ENCODE data around the gene ASTN2.

The ASTN2 gene

GRCh38 chr9:116998305-116998704, 416.6 kb downstream of the ASTN2 start:
- Histone ChIP-seq H3K4me1 (ENCODE audit: control insufficient read depth in 1 of 2, insufficient read depth in 2 of 2, low read length in 2 of 2) (no peaks in the 10 kb centered on the region), H3K4me3 (ENCODE audit: low read depth in 1 of 2, low read length in 2 of 2) (no peak overlapping the region), H3K36me3 (ENCODE audit: control insufficient read depth in 1 of 2, insufficient read depth in 2 of 2, low read length in 2 of 2) (no peaks in the 10 kb centered on the region), H3K27ac (ENCODE audit: low read length) (no peak overlapping the region), H3K9me3 (ENCODE audit: control insufficient read depth in 1 of 2, low read length in 2 of 2) (no peaks in the 10 kb centered on the region), H3K27me3 (ENCODE audit: low read depth, low read length) (no peaks in the 10 kb centered on the region)

GRCh38 chr9:116992865-116993264, 422.0 kb downstream of the ASTN2 start:
- H3K27ac ChIP-seq (ENCODE audit: low read length): no peak overlapping the region
- H3K4me1 ChIP-seq (ENCODE audit: control insufficient read depth in 1 of 2, insufficient read depth in 2 of 2, low read length in 2 of 2): no peaks in the 10 kb centered on the region
- no peaks in the 10 kb centered on the region for H3K9me3 ChIP-seq (ENCODE audit: control insufficient read depth in 1 of 2, low read length in 2 of 2)

GRCh38 chr9:116991051-116991450, 423.8 kb downstream of the ASTN2 start:
- H3K4me3 ChIP-seq (ENCODE audit: low read depth in 1 of 2, low read length in 2 of 2): no peak overlapping the region
- H3K27ac ChIP-seq (ENCODE audit: low read length): no peak overlapping the region
- no peaks in the 10 kb centered on the region for H3K27me3 ChIP-seq (ENCODE audit: low read depth, low read length)
- no peaks in the 10 kb centered on the region for H3K4me1 ChIP-seq (ENCODE audit: control insufficient read depth in 1 of 2, insufficient read depth in 2 of 2, low read length in 2 of 2)
- H3K36me3 ChIP-seq (ENCODE audit: control insufficient read depth in 1 of 2, insufficient read depth in 2 of 2, low read length in 2 of 2): no peaks in the 10 kb centered on the region
- H3K9me3 ChIP-seq (ENCODE audit: control insufficient read depth in 1 of 2, low read length in 2 of 2): no peaks in the 10 kb centered on the region

More at GRCh38 chr9:116992865-116993264, 422.0 kb downstream of the ASTN2 start:
- Histone ChIP-seq H3K36me3 (ENCODE audit: control insufficient read depth in 1 of 2, insufficient read depth in 2 of 2, low read length in 2 of 2) (no peaks in the 10 kb centered on the region), H3K4me3 (ENCODE audit: low read depth in 1 of 2, low read length in 2 of 2) (no peak overlapping the region), H3K27me3 (ENCODE audit: low read depth, low read length) (no peaks in the 10 kb centered on the region)

- H3K36me3 ChIP-seq (ENCODE audit: control insufficient read depth in 1 of 2, insufficient read depth in 2 of 2, low read length in 2 of 2): no peaks in the 10 kb centered on the region
- H3K9me3 ChIP-seq (ENCODE audit: control insufficient read depth in 1 of 2, low read length in 2 of 2): no peaks in the 10 kb centered on the region
- H3K4me1 ChIP-seq (ENCODE audit: control insufficient read depth in 1 of 2, insufficient read depth in 2 of 2, low read length in 2 of 2): no peaks in the 10 kb centered on the region
- no peak overlapping the region for H3K4me3 ChIP-seq (ENCODE audit: low read depth in 1 of 2, low read length in 2 of 2)
- H3K27ac ChIP-seq (ENCODE audit: low read length): no peak overlapping the region
- H3K27me3 ChIP-seq (ENCODE audit: low read depth, low read length): no peaks in the 10 kb centered on the region
Measured at GRCh38 chr9:116990592-116990991, 424.3 kb downstream of the ASTN2 start.

GRCh38 chr9:116987721-116988485, 427.0 kb downstream of the ASTN2 start:
- H3K36me3 ChIP-seq (ENCODE audit: control insufficient read depth in 1 of 2, insufficient read depth in 2 of 2, low read length in 2 of 2): no peaks in the 10 kb centered on the region
- H3K4me3 ChIP-seq (ENCODE audit: low read depth in 1 of 2, low read length in 2 of 2): no peak overlapping the region
- no peaks in the 10 kb centered on the region for H3K9me3 ChIP-seq (ENCODE audit: control insufficient read depth in 1 of 2, low read length in 2 of 2)
- H3K27ac ChIP-seq (ENCODE audit: low read length): no peak overlapping the region
- H3K27me3 ChIP-seq (ENCODE audit: low read depth, low read length): no peaks in the 10 kb centered on the region
- H3K4me1 ChIP-seq (ENCODE audit: control insufficient read depth in 1 of 2, insufficient read depth in 2 of 2, low read length in 2 of 2): no peaks in the 10 kb centered on the region

GRCh38 chr9:116986015-116986414, 428.8 kb downstream of the ASTN2 start:
- Histone ChIP-seq H3K27me3 (ENCODE audit: low read depth, low read length) (no peaks in the 10 kb centered on the region), H3K9me3 (ENCODE audit: control insufficient read depth in 1 of 2, low read length in 2 of 2) (no peaks in the 10 kb centered on the region), H3K27ac (ENCODE audit: low read length) (no peak overlapping the region), H3K4me1 (ENCODE audit: control insufficient read depth in 1 of 2, insufficient read depth in 2 of 2, low read length in 2 of 2) (no peaks in the 10 kb centered on the region), H3K36me3 (ENCODE audit: control insufficient read depth in 1 of 2, insufficient read depth in 2 of 2, low read length in 2 of 2) (no peaks in the 10 kb centered on the region), H3K4me3 (ENCODE audit: low read depth in 1 of 2, low read length in 2 of 2) (no peak overlapping the region)

- Histone ChIP-seq H3K36me3 (ENCODE audit: control insufficient read depth in 1 of 2, insufficient read depth in 2 of 2, low read length in 2 of 2) (no peaks in the 10 kb centered on the region), H3K27me3 (ENCODE audit: low read depth, low read length) (no peaks in the 10 kb centered on the region), H3K4me1 (ENCODE audit: control insufficient read depth in 1 of 2, insufficient read depth in 2 of 2, low read length in 2 of 2) (no peaks in the 10 kb centered on the region), H3K9me3 (ENCODE audit: control insufficient read depth in 1 of 2, low read length in 2 of 2) (no peaks in the 10 kb centered on the region), H3K27ac (ENCODE audit: low read length) (no peak overlapping the region), H3K4me3 (ENCODE audit: low read depth in 1 of 2, low read length in 2 of 2) (no peak overlapping the region)
Measured at GRCh38 chr9:116985596-116985995, 429.3 kb downstream of the ASTN2 start.

GRCh38 chr9:116984111-116984510, 430.7 kb downstream of the ASTN2 start:
- Histone ChIP-seq H3K4me3 (ENCODE audit: low read depth in 1 of 2, low read length in 2 of 2) (no peak overlapping the region), H3K36me3 (ENCODE audit: control insufficient read depth in 1 of 2, insufficient read depth in 2 of 2, low read length in 2 of 2) (no peaks in the 10 kb centered on the region), H3K4me1 (ENCODE audit: control insufficient read depth in 1 of 2, insufficient read depth in 2 of 2, low read length in 2 of 2) (no peaks in the 10 kb centered on the region), H3K27me3 (ENCODE audit: low read depth, low read length) (no peaks in the 10 kb centered on the region), H3K27ac (ENCODE audit: low read length) (no peak overlapping the region), H3K9me3 (ENCODE audit: control insufficient read depth in 1 of 2, low read length in 2 of 2) (no peaks in the 10 kb centered on the region)

- H3K4me1 ChIP-seq (ENCODE audit: control insufficient read depth in 1 of 2, insufficient read depth in 2 of 2, low read length in 2 of 2): no peaks in the 10 kb centered on the region
- H3K36me3 ChIP-seq (ENCODE audit: control insufficient read depth in 1 of 2, insufficient read depth in 2 of 2, low read length in 2 of 2): no peaks in the 10 kb centered on the region
- H3K27ac ChIP-seq (ENCODE audit: low read length): no peak overlapping the region
- H3K4me3 ChIP-seq (ENCODE audit: low read depth in 1 of 2, low read length in 2 of 2): no peak overlapping the region
- no peaks in the 10 kb centered on the region for H3K27me3 ChIP-seq (ENCODE audit: low read depth, low read length)
- H3K9me3 ChIP-seq (ENCODE audit: control insufficient read depth in 1 of 2, low read length in 2 of 2): no peaks in the 10 kb centered on the region
Measured at GRCh38 chr9:116980582-116981120, 434.2 kb downstream of the ASTN2 start.

- Histone ChIP-seq H3K27me3 (ENCODE audit: low read depth, low read length) (no peaks in the 10 kb centered on the region), H3K4me1 (ENCODE audit: control insufficient read depth in 1 of 2, insufficient read depth in 2 of 2, low read length in 2 of 2) (no peaks in the 10 kb centered on the region), H3K9me3 (ENCODE audit: control insufficient read depth in 1 of 2, low read length in 2 of 2) (no peaks in the 10 kb centered on the region), H3K4me3 (ENCODE audit: low read depth in 1 of 2, low read length in 2 of 2) (no peak overlapping the region), H3K27ac (ENCODE audit: low read length) (no peak overlapping the region), H3K36me3 (ENCODE audit: control insufficient read depth in 1 of 2, insufficient read depth in 2 of 2, low read length in 2 of 2) (no peaks in the 10 kb centered on the region)
Measured at GRCh38 chr9:116979456-116979855, 435.4 kb downstream of the ASTN2 start.

GRCh38 chr9:116978155-116978554, 436.7 kb downstream of the ASTN2 start:
- no peaks in the 10 kb centered on the region for H3K36me3 ChIP-seq (ENCODE audit: control insufficient read depth in 1 of 2, insufficient read depth in 2 of 2, low read length in 2 of 2)
- no peaks in the 10 kb centered on the region for H3K27me3 ChIP-seq (ENCODE audit: low read depth, low read length)
- H3K9me3 ChIP-seq (ENCODE audit: control insufficient read depth in 1 of 2, low read length in 2 of 2): no peaks in the 10 kb centered on the region
- no peaks in the 10 kb centered on the region for H3K4me1 ChIP-seq (ENCODE audit: control insufficient read depth in 1 of 2, insufficient read depth in 2 of 2, low read length in 2 of 2)
- no peak overlapping the region for H3K27ac ChIP-seq (ENCODE audit: low read length)
- no peak overlapping the region for H3K4me3 ChIP-seq (ENCODE audit: low read depth in 1 of 2, low read length in 2 of 2)

- H3K4me1 ChIP-seq (ENCODE audit: control insufficient read depth in 1 of 2, insufficient read depth in 2 of 2, low read length in 2 of 2): no peaks in the 10 kb centered on the region
- H3K27ac ChIP-seq (ENCODE audit: low read length): no peak overlapping the region
- no peaks in the 10 kb centered on the region for H3K36me3 ChIP-seq (ENCODE audit: control insufficient read depth in 1 of 2, insufficient read depth in 2 of 2, low read length in 2 of 2)
- H3K27me3 ChIP-seq (ENCODE audit: low read depth, low read length): no peaks in the 10 kb centered on the region
- H3K9me3 ChIP-seq (ENCODE audit: control insufficient read depth in 1 of 2, low read length in 2 of 2): no peaks in the 10 kb centered on the region
- no peak overlapping the region for H3K4me3 ChIP-seq (ENCODE audit: low read depth in 1 of 2, low read length in 2 of 2)
Measured at GRCh38 chr9:116975126-116975525, 439.7 kb downstream of the ASTN2 start.
